ENCODE measurements around the gene VSTM4. TPM values are rescaled to one million over a fixed set of nuclear protein-coding genes. Genes with fewer than 3 reads are reported as not detected.

VSTM4 gene
- total and polyA plus RNA-seq, 9 of the 15 experiments (the other 6 are each of a cell fraction or from before 2014, with no cell fraction given): 1.0 to 7.9 (median 3.0) TPM

DNA sequence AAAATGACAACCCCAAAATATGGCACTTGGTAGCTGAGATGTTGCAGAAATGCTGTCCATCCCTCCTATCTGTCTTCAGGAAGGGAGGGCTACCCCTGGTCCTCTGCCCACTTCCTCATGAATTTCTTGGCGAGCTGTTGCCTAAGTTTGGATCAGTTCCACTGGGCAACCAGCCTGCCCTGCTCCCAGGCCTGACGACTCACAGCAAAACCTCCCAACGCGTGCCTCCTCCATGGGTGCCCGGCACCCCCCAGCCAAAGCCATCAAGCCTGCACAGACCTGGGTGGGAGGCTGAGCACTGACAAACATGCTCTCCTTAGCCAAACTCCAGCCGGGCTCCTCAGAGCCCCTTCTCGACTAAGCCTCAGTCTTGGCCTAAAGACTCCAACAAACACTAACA is 8.9 kb downstream of the VSTM4 start:
- H3K36me3 ChIP-seq (ENCODE audit: control insufficient read depth, insufficient read depth, low read length): peaks cover 5% of the 10 kb centered on the region; the same call in 2 of the 3 replicates
- WGBS (ENCODE audit: insufficient coverage, low coverage, missing lambda C conversion rate): 82% methylated on average over 7 of the region's 7 CpGs
- H3K4me3 ChIP-seq: no peak overlapping the region
- no peaks in the 10 kb centered on the region for H4K20me1 ChIP-seq (replicated peaks; ENCODE audit: control insufficient read depth, insufficient read depth, low read length)
- in situ Hi-C loops (cut with MboI) (no loop called here), intact Hi-C loops (cut with micrococcal nuclease) (no loop called here)
- FAIRE-seq (no peak), DNase-seq (ENCODE audit: extremely low read depth in 1 of 4, low spot score in 3 of 4) (no peak), ATAC-seq (no peak)
- ChIA-PET POLR2A (interaction anchor here (0.5 to 0.6 kb wide), 2 partner anchors 16 to 416 kb away, joined by 3 read pairs; no protein-coding TSS in a partner anchor), CTCF (ENCODE audit: low intra/inter-chr PET ratio) (no interaction called here)
- H3K4me1 ChIP-seq (replicated peaks in 1 of 2; ENCODE audit: control insufficient read depth in 2 of 2, insufficient read depth in 2 of 2, low read length in 2 of 2): peaks cover 3 to 20% of the 10 kb centered on the region in 2 experiments; a peak in 3 of 5 replicates
- no peak overlapping the region for H2AFZ ChIP-seq (ENCODE audit: low read depth, low read length)
- H3K27me3 ChIP-seq (ENCODE audit: control insufficient read depth in 2 of 2, insufficient read depth in 2 of 2, low read length in 2 of 2): no peaks in the 10 kb centered on the region
- BruUV-seq (replicated peaks): no TSS peak
- TF ChIP-seq BDP1 (IDR thresholded peaks at IDR 0.05; ENCODE audit: insufficient read depth, insufficient read length): no peak
- peak; percentile 13; the same call in 1 of the 2 replicates for TF ChIP-seq SPI1 (IDR thresholded peaks at IDR 0.05; ENCODE audit: borderline replicate concordance, low read depth, low read length)
- TF ChIP-seq RBFOX2 (IDR thresholded peaks at IDR 0.05; ENCODE audit: low read depth, low read length): 0 out of 2 replicates have a peak, but pooled peaks have one; percentile 6
- H3K27ac ChIP-seq (ENCODE audit: extremely low read depth, low read depth, low read length): no peak overlapping the region
- H3K9ac ChIP-seq (ENCODE audit: insufficient read depth in 1 of 2, low read depth in 2 of 2, low read length in 2 of 2): no peak overlapping the region
- no peaks in the 10 kb centered on the region for H3K9me1 ChIP-seq (ENCODE audit: control insufficient read depth, insufficient read depth, low read length)
- H3K4me2 ChIP-seq (ENCODE audit: insufficient read depth, low read length): no peak overlapping the region
- H3K9me3 ChIP-seq (replicated peaks; ENCODE audit: control insufficient read depth, insufficient read depth, low read depth, low read length): no peaks in the 10 kb centered on the region
- no peaks in the 10 kb centered on the region for H3K79me2 ChIP-seq (ENCODE audit: control insufficient read depth, insufficient read depth, low read length)

DNA sequence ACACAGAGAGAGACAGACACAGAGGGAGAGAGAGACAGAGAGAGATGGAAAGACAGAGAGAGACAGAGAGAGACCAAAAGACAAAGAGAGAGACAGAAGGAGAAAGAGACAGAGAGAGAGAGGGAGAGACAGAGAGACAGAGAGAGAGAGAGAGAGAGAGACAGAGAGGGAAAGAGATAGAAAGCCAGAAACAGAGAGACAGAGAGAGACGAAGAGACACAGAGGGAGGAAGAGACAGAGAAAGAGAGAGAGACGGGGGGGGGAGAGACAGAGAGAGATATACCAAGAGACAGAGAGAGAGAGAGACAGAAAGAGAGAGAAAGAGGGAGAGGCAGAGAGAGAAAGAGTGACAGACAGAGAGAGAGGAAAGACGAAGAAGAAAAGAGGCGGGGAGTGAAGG is 10.2 kb downstream of the VSTM4 start:
- CTCF ChIA-PET (ENCODE audit: low intra/inter-chr PET ratio): no interaction called here
- no peaks in the 10 kb centered on the region for H3K9me1 ChIP-seq (ENCODE audit: control insufficient read depth, insufficient read depth, low read length)
- H3K4me2 ChIP-seq (ENCODE audit: insufficient read depth, low read length): no peak overlapping the region
- H3K9ac ChIP-seq (ENCODE audit: insufficient read depth in 1 of 2, low read depth in 2 of 2, low read length in 2 of 2): no peak overlapping the region
- FAIRE-seq (no peak), ATAC-seq (no peak), DNase-seq (ENCODE audit: extremely low read depth in 1 of 4, low spot score in 3 of 4) (no peak)
- H2AFZ ChIP-seq (ENCODE audit: low read depth, low read length): no peak overlapping the region
- H4K20me1 ChIP-seq (replicated peaks; ENCODE audit: control insufficient read depth, insufficient read depth, low read length): no peaks in the 10 kb centered on the region
- in situ Hi-C loops (cut with MboI): no loop called here
- H3K27ac ChIP-seq (ENCODE audit: extremely low read depth, low read depth, low read length): no peak overlapping the region
- H3K36me3 ChIP-seq (ENCODE audit: control insufficient read depth, insufficient read depth, low read length): peaks cover 5% of the 10 kb centered on the region; the same call in 2 of the 3 replicates
- WGBS (ENCODE audit: insufficient coverage, low coverage, missing lambda C conversion rate): 30% methylated on average over 3 of the region's 4 CpGs
- no peaks in the 10 kb centered on the region for H3K9me3 ChIP-seq (replicated peaks; ENCODE audit: control insufficient read depth, insufficient read depth, low read depth, low read length)
- BruUV-seq (replicated peaks): no TSS peak
- H3K79me2 ChIP-seq (ENCODE audit: control insufficient read depth, insufficient read depth, low read length): no peaks in the 10 kb centered on the region
- intact Hi-C loops (cut with micrococcal nuclease): no loop called here
- no peaks in the 10 kb centered on the region for H3K27me3 ChIP-seq (ENCODE audit: control insufficient read depth in 2 of 2, insufficient read depth in 2 of 2, low read length in 2 of 2)
- POLR2A ChIA-PET: interaction anchor here (0.6 to 1.0 kb wide), 3 partner anchors 8 to 255 kb away, joined by 3 to 4 read pairs (median 3); no protein-coding TSS in a partner anchor
- H3K4me1 ChIP-seq (replicated peaks in 1 of 2; ENCODE audit: control insufficient read depth in 2 of 2, insufficient read depth in 2 of 2, low read length in 2 of 2): peaks cover 3 to 20% of the 10 kb centered on the region in 2 experiments; a peak in 3 of 5 replicates
- no peak overlapping the region for H3K4me3 ChIP-seq
- TF ChIP-seq, protein P1, sequence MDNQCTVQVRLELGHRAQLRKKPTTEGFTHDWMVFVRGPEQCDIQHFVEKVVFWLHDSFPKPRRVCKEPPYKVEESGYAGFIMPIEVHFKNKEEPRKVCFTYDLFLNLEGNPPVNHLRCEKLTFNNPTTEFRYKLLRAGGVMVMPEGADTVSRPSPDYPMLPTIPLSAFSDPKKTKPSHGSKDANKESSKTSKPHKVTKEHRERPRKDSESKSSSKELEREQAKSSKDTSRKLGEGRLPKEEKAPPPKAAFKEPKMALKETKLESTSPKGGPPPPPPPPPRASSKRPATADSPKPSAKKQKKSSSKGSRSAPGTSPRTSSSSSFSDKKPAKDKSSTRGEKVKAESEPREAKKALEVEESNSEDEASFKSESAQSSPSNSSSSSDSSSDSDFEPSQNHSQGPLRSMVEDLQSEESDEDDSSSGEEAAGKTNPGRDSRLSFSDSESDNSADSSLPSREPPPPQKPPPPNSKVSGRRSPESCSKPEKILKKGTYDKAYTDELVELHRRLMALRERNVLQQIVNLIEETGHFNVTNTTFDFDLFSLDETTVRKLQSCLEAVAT (IDR thresholded peaks at IDR 0.05): 0 out of 4 replicates have a peak, but pooled peaks of 1 of the 2 experiments have one; percentile 38
- TF ChIP-seq XRCC5 (IDR thresholded peaks at IDR 0.05; ENCODE audit: low read depth, low read length) (no peak), HDAC3 (IDR thresholded peaks at IDR 0.05; ENCODE audit: borderline replicate concordance, partially characterized antibody) (no peak), RBFOX2 (IDR thresholded peaks at IDR 0.05; ENCODE audit: low read depth, low read length) (no peak), L3MBTL2 (IDR thresholded peaks at IDR 0.05) (no peak)
- TF ChIP-seq, protein P2, sequence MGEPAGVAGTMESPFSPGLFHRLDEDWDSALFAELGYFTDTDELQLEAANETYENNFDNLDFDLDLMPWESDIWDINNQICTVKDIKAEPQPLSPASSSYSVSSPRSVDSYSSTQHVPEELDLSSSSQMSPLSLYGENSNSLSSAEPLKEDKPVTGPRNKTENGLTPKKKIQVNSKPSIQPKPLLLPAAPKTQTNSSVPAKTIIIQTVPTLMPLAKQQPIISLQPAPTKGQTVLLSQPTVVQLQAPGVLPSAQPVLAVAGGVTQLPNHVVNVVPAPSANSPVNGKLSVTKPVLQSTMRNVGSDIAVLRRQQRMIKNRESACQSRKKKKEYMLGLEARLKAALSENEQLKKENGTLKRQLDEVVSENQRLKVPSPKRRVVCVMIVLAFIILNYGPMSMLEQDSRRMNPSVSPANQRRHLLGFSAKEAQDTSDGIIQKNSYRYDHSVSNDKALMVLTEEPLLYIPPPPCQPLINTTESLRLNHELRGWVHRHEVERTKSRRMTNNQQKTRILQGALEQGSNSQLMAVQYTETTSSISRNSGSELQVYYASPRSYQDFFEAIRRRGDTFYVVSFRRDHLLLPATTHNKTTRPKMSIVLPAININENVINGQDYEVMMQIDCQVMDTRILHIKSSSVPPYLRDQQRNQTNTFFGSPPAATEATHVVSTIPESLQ (CRISPR knock-in tag; IDR thresholded peaks at IDR 0.05): no peak
- TF ChIP-seq, protein P3, sequence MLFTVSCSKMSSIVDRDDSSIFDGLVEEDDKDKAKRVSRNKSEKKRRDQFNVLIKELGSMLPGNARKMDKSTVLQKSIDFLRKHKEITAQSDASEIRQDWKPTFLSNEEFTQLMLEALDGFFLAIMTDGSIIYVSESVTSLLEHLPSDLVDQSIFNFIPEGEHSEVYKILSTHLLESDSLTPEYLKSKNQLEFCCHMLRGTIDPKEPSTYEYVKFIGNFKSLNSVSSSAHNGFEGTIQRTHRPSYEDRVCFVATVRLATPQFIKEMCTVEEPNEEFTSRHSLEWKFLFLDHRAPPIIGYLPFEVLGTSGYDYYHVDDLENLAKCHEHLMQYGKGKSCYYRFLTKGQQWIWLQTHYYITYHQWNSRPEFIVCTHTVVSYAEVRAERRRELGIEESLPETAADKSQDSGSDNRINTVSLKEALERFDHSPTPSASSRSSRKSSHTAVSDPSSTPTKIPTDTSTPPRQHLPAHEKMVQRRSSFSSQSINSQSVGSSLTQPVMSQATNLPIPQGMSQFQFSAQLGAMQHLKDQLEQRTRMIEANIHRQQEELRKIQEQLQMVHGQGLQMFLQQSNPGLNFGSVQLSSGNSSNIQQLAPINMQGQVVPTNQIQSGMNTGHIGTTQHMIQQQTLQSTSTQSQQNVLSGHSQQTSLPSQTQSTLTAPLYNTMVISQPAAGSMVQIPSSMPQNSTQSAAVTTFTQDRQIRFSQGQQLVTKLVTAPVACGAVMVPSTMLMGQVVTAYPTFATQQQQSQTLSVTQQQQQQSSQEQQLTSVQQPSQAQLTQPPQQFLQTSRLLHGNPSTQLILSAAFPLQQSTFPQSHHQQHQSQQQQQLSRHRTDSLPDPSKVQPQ (CRISPR knock-in tag; IDR thresholded peaks at IDR 0.05; ENCODE audit: borderline replicate concordance): no peak
